Measurements from ENCODE around the gene SHISA5. TPM values are rescaled to one million over a fixed set of nuclear protein-coding genes. Genes with fewer than 3 reads are reported as not detected.
A peak's percentile ranks its signal among the peaks of the same experiment; 100 is the strongest.
"Not testable (repeated sequence)": the region's sequence is repeated elsewhere in the genome, so short reads cannot be mapped to it uniquely, and the experiment has no call there.

The SHISA5 gene
- total and polyA plus RNA-seq, 2 donors from 2014 or later = 157 to 214 TPM

DNA sequence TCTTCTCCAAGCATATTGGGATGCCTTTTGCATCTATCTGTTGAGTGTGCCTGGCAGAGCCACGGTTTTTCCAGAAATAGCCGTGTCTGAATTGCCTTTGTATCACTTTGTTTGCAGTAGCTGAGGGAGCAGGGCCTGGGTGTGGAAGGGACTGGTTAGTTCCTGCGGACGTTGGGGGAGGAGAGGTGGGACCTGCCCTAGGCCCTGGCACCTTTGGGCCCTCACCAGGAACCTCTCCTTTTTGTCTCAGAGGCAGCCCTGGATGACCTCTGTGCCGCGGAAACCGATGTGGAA is 38.8 kb downstream of the SHISA5 start:
- Histone ChIP-seq H3K4me3 (ENCODE audit: low read length in 3 of 3) (no peak overlapping the region), H3K36me3 (ENCODE audit: control insufficient read depth in 2 of 3, insufficient read depth in 3 of 3, low read length in 3 of 3) (peaks cover 0 to 21% (median 13%) of the 10 kb centered on the region in 3 donors), H3K27ac (ENCODE audit: low read depth in 2 of 2, low read length in 2 of 2) (peak overlapping the region; percentile 89 to 100), H3K27me3 (ENCODE audit: control insufficient read depth, insufficient read depth, low read length) (no peaks in the 10 kb centered on the region), H3K9me3 (ENCODE audit: control insufficient read depth in 2 of 3, insufficient read depth in 1 of 3, low read length in 3 of 3) (no peaks in the 10 kb centered on the region), H3K9ac (ENCODE audit: low read length in 3 of 3) (peak overlapping the region in 2 of 3 donors; percentile 54 to 80), H3K4me1 (ENCODE audit: control insufficient read depth in 2 of 3, insufficient read depth in 2 of 3, low read depth in 1 of 3, low read length in 3 of 3) (peaks cover 0 to 39% (median 23%) of the 10 kb centered on the region in 3 donors)
- intact Hi-C loops (cut with DNase I) = loop anchor here (5.0 kb wide), 1 partner anchor 37 kb away; the partner anchor contains the start of gene SHISA5
- no peak for DNase-seq
- no peak for FAIRE-seq
- TF ChIP-seq, protein P1, sequence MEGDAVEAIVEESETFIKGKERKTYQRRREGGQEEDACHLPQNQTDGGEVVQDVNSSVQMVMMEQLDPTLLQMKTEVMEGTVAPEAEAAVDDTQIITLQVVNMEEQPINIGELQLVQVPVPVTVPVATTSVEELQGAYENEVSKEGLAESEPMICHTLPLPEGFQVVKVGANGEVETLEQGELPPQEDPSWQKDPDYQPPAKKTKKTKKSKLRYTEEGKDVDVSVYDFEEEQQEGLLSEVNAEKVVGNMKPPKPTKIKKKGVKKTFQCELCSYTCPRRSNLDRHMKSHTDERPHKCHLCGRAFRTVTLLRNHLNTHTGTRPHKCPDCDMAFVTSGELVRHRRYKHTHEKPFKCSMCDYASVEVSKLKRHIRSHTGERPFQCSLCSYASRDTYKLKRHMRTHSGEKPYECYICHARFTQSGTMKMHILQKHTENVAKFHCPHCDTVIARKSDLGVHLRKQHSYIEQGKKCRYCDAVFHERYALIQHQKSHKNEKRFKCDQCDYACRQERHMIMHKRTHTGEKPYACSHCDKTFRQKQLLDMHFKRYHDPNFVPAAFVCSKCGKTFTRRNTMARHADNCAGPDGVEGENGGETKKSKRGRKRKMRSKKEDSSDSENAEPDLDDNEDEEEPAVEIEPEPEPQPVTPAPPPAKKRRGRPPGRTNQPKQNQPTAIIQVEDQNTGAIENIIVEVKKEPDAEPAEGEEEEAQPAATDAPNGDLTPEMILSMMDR (IDR thresholded peaks at IDR 0.05; ENCODE audit: borderline replicate concordance, extremely low read depth, insufficient read depth) = no peak

GRCh38 chr3:48464713-48465221 is 39.2 kb downstream of the SHISA5 start:
- Histone ChIP-seq H3K9ac (ENCODE audit: low read length in 3 of 3) (peak overlapping the region in 1 of 3 donors; percentile 80), H3K27ac (ENCODE audit: low read depth in 2 of 2, low read length in 2 of 2) (peak overlapping the region; percentile 89 to 100), H3K4me3 (ENCODE audit: low read length in 3 of 3) (no peak overlapping the region), H3K36me3 (ENCODE audit: control insufficient read depth in 2 of 3, insufficient read depth in 3 of 3, low read length in 3 of 3) (peaks cover 0 to 25% (median 16%) of the 10 kb centered on the region in 3 donors), H3K9me3 (ENCODE audit: control insufficient read depth in 2 of 3, insufficient read depth in 1 of 3, low read length in 3 of 3) (no peaks in the 10 kb centered on the region), H3K27me3 (ENCODE audit: control insufficient read depth, insufficient read depth, low read length) (no peaks in the 10 kb centered on the region), H3K4me1 (ENCODE audit: control insufficient read depth in 2 of 3, insufficient read depth in 2 of 3, low read depth in 1 of 3, low read length in 3 of 3) (peaks cover 0 to 36% (median 23%) of the 10 kb centered on the region in 3 donors)
- peak in 2 of 5 donors; percentile 70 to 79 for DNase-seq
- FAIRE-seq = no peak
- intact Hi-C loops (cut with DNase I) = loop anchor here (5.0 kb wide), 2 partner anchors 38 to 83 kb away; partner anchors contain the start of gene SHISA5
- TF ChIP-seq, protein P1 (IDR thresholded peaks at IDR 0.05; ENCODE audit: borderline replicate concordance, extremely low read depth, insufficient read depth) = no peak

GRCh38 chr3:48463703-48464102 is 40.3 kb downstream of the SHISA5 start:
- intact Hi-C loops (cut with DNase I) = loop anchor here (5.0 kb wide), 1 partner anchor 84 kb away; no protein-coding TSS in a partner anchor
- Histone ChIP-seq H3K9me3 (ENCODE audit: control insufficient read depth in 2 of 3, insufficient read depth in 1 of 3, low read length in 3 of 3) (no peaks in the 10 kb centered on the region), H3K4me1 (ENCODE audit: control insufficient read depth in 2 of 3, insufficient read depth in 2 of 3, low read depth in 1 of 3, low read length in 3 of 3) (peaks cover 0 to 30% (median 23%) of the 10 kb centered on the region in 3 donors), H3K27ac (ENCODE audit: low read depth in 2 of 2, low read length in 2 of 2) (no peak overlapping the region), H3K4me3 (ENCODE audit: low read length in 3 of 3) (no peak overlapping the region), H3K36me3 (ENCODE audit: control insufficient read depth in 2 of 3, insufficient read depth in 3 of 3, low read length in 3 of 3) (peaks cover 3 to 33% (median 18%) of the 10 kb centered on the region in 3 donors), H3K9ac (ENCODE audit: low read length in 3 of 3) (no peak overlapping the region), H3K27me3 (ENCODE audit: control insufficient read depth, insufficient read depth, low read length) (no peaks in the 10 kb centered on the region)
- TF ChIP-seq, protein P1 (IDR thresholded peaks at IDR 0.05; ENCODE audit: borderline replicate concordance, extremely low read depth, insufficient read depth) = no peak
- no peak for FAIRE-seq
- peak in 1 of 5 donors; percentile 60 for DNase-seq

- peak in 1 of 5 donors; percentile 29 for DNase-seq
- FAIRE-seq; H3K4me3 ChIP-seq (ENCODE audit: low read length in 3 of 3); H3K27ac ChIP-seq (ENCODE audit: low read depth in 2 of 2, low read length in 2 of 2); H3K9ac ChIP-seq (ENCODE audit: low read length in 3 of 3); H3K9me3 ChIP-seq (ENCODE audit: control insufficient read depth in 2 of 3, insufficient read depth in 1 of 3, low read length in 3 of 3); H3K27me3 ChIP-seq (ENCODE audit: control insufficient read depth, insufficient read depth, low read length): not testable (repeated sequence)
- H3K36me3 ChIP-seq (ENCODE audit: control insufficient read depth in 2 of 3, insufficient read depth in 3 of 3, low read length in 3 of 3) = peaks cover 3 to 32% (median 20%) of the 10 kb centered on the region in 3 donors
- intact Hi-C loops (cut with DNase I) = loop anchor here (5.0 kb wide), 1 partner anchor 86 kb away; no protein-coding TSS in a partner anchor
- H3K4me1 ChIP-seq (ENCODE audit: control insufficient read depth in 2 of 3, insufficient read depth in 2 of 3, low read depth in 1 of 3, low read length in 3 of 3) = peaks cover 0 to 13% (median 12%) of the 10 kb centered on the region in 3 donors
These were observed 42.2 kb downstream of the SHISA5 start for GRCh38 chr3:48461767-48462166.
